KG1 (cell line): Measurements from ENCODE around the gene CHTOP.
A peak's percentile ranks its signal among the peaks of the same experiment; 100 is the strongest.
"Not testable (repeated sequence)": the region's sequence is repeated elsewhere in the genome, so short reads cannot be mapped to it uniquely, and the experiment has no call there.

Experiments
- DNase-seq: peaks from one replicate; lab custom pipeline; 2025; lab: John Stamatoyannopoulos, UW

The CHTOP gene

DNA sequence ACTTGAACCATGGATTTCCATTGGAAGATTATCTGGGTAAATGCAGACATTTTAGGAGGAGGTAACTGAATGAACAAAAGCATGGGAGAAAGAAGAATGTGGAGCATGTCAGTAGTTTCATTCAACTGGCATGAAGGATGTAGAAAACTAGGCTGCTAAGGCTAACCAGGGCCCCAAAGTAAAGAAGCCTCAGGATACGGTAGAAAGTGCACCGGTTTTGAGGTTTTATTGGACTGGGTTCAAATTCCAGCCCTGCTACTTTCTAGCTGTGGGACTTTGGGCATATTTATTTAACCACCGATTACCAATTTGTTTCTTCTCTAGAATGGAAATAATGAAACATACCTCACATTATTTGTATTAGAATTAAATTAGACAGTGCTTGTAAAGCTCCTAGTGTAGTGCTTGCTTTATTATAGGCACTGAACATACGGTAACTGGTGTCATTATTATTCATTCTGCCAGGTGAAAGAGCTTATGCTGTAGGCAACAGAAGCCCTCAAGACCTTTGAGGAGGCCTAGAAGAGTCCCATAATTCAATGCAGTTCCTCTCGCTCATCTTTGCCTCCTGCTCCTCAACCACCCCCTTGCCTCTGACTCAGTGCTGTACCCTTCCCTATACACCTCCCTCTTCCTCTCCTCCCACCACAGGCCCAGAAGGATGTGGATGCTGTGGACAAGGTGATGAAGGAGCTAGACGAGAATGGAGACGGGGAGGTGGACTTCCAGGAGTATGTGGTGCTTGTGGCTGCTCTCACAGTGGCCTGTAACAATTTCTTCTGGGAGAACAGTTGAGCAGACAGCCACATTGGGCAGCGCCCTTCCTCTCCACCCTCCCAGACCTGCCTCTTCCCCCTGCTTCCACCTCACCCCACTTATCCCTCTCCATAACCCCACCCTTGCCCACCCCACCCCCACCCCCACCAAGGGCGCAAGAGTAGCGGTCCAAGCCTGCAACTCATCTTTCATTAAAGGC lies 2.5 kb upstream of the CHTOP start:
- no peak for DNase-seq

- DNase-seq: no peak
These were observed 609 bp upstream of the CHTOP start for GRCh38 chr1:153633161-153633753.

DNA sequence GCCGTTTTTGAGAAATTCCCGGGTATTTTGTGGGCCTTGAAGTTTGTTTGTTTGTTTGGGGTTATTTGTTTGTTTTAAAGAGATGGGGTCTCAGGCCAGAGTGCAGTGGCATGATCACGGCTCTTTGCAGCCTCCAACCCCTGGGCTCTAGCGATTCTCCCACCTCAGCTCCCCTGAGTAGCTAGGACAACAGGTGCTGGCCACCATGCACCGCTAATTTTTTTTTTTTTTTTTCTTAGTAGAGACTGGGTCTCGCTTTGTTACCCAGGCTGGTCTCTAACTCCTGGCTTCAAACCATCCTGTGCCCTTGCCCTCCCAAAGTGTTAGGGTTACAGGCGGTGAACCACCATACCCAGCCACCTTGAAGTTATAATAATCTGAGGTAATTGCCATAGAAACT lies 2.0 kb downstream of the CHTOP start:
- DNase-seq: no peak

DNA sequence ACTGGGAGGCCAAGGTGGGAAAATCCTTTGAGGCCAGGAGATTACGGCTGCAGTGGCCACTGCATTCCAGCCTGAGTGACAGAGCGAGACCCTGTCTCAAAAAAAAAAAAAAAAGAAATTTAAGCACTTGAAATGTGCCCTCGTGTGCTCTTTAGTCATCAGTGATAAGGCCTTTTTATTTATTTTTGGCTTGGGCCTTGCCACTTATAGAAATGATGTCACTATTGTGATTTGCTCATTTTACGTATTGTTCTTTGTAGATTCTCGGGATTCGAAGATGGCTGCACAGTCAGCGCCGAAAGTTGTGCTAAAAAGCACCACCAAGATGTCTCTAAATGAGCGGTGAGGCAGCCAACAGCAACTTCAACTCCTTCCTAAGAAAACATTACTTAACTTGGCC lies 2.4 kb downstream of the CHTOP start:
- DNase-seq: no peak

- no peak for DNase-seq
These were observed 4.4 kb downstream of the CHTOP start for GRCh38 chr1:153638261-153638660.

DNA sequence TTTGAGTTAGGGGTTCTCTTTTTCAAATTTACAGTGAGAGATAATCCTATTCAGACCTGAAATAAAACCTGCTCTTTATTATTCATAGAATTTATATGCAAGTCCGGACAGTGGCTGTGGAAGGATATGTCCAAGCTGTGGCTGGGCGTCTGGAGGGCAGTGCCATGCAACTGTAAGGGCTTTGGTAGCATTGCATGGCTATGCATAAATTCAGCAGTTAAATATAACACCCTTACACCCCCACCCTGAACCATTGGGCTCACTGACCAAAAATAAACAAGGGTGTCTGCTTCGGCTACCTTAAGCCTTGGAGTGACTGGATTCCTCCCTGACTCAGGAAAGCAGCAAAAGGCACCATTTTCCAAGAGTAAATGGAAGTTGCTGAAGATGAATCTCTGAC lies 5.4 kb downstream of the CHTOP start:
- no peak for DNase-seq

DNA sequence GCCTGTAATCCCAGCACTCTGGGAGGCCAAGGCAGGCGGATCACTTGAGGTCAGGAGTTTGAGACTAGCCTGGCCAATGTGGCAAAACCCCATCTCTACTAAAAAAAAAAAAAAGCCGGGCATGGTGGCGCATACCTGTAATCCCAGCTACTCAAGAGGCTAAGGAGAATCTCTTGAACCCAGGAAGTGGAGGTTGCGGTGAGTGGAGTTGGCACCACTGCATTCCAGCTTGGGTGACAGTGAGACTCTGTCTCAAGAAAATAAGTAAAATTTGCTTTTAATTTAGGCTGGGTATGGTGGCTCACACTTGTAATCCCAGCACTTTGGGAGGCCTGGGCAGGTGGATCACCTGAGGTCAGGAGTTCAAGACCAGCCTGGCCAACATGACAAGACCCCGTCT lies 6.3 kb downstream of the CHTOP start:
- DNase-seq: not testable (repeated sequence)

GRCh38 chr1:153640861-153641260 lies 7.0 kb downstream of the CHTOP start:
- DNase-seq: no peak

DNA sequence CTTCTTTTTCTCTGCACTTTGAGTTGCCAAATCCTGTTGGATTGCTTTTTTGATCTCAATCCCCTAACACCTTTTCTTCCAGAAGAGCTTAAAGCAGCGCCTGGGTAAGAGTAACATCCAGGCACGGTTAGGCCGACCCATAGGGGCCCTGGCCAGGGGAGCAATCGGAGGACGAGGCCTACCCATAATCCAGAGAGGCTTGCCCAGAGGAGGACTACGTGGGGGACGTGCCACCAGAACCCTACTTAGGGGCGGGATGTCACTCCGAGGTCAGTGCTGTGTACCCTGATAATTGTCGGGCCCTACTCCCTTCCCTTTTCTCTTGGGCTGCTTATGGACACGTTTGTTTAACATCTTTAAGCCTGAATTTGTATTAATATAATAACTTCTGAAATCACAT lies 8.3 kb downstream of the CHTOP start:
- no peak for DNase-seq

GRCh38 chr1:153643100-153643499 lies 9.2 kb downstream of the CHTOP start:
- DNase-seq: no peak

DNA sequence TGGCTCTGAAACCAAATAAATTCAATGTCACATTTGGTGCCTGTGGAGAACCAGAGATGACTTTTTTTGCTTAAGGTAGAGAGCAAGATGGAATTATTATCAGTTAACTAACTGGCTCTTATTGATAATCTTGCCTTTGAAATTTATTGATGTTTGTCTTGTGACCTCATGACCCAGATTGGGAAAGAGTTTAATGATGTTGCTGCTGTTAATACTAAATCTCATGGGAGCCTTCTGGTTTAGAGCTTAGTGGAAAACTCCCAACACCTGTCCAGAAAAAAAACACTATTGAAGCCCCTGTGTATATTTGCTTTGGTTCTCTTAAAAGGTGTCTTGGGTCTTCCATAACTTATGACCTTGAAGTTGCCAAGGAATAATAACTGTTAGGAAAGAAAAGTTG lies 9.9 kb downstream of the CHTOP start:
- DNase-seq: no peak

DNA sequence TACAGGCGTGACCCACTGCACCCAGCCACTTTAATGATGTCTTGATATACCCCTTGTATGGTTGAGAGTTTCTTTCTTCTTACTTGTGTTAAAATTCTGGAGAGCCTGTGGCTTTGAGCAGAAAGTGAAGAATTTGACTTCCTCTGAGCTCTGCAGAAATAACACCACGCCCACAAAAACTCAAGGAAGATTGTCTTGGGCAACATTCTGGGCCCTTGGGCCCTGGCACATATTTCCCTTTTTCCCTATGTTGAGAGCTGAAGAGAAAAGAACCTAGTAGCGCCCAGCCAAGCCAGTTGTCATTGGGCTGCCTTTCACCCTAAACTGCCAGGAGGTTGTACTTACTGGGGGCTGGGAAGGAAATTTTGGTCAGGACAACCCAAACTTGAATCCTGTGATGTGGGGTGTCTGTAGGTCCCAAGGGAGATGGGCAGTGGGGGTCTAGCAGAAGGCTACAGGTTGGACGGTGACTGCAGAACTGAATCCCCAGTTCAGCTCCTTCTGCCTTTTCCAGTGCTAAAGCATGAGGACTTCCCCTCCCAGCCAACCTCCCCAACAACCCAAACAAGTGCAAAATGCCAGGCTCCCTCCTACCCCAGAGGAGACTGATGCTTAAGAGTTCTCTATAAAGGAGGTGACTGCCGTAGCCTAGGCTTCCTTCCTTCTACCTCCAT lies 12.9 kb downstream of the CHTOP start:
- no peak for DNase-seq

DNA sequence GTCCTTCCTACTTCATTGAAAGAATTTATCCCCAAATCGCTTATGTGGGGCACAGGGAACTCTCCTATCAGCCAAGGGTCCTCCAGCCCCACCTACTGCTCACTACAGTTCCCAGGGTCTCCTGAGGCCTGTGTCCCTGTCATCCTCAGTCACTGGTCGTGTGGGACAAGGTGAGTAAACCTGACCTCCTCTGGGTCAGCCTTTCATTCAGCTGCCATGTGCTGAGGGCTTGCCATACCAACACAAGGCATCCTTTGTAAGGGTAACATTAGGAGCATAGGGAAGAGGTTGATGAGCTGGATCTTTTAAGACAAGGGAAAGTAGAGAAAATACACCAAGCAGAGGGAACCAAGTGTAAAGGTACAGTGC lies 13.5 kb downstream of the CHTOP start:
- DNase-seq: no peak

- no peak for DNase-seq
These were observed 14.3 kb downstream of the CHTOP start for GRCh38 chr1:153648000-153648643.

GRCh38 chr1:153649137-153649862 lies 15.4 kb downstream of the CHTOP start:
- DNase-seq: no peak

- no peak for DNase-seq
These were observed 16.0 kb downstream of the CHTOP start for GRCh38 chr1:153649863-153650235.

DNA sequence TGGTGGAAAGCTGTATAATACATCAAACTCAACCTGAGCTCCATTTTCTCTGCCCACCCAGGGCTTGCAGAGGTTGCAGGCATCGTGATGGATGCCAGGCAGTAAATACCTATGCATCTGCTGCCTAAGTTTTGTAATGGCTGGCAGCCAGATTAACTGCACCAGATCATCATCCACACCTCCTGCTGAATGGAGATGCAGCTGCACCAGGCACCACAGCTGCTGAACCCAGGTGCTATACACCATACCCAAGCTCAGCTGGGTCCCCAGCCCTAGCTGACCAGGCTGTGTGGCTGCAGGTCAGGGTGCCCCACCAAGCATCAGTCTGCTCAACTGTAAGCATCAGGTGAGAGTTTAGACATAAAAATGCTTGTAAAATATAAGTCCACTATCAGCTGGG lies 17.9 kb downstream of the CHTOP start:
- DNase-seq: no peak

DNA sequence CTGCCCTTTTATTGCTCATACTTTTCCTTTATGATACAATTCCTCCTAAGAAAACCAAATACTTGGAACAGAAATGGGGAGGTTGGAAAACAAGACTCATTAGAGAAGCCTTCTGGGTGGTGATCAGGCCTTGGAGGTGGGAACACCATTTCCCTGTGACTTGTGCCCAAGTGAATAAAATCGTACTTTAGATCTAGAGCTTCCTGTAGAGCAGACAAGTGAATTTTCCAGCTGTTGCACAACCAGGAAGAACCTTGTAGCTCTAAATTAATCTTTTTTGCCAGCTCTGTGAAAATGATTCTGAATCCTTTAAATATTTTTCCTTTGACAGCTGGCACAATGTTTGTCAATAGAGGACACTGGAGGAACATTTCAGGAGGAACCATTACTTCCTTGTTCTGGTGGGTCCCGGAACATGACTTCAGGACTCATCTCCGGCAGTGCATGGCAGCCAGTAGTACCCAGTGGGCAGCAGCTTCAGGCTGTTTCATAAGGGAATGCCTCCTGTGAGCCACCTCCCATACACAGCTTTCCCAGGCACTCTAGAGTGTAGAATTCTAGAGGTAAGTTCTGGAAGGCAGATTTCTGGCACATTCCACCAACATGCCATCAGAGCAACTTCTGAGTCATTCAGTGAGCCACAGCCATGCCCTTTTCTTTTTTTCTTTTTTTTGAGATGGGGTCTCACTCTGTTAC lies 19.1 kb downstream of the CHTOP start:
- no peak for DNase-seq

DNA sequence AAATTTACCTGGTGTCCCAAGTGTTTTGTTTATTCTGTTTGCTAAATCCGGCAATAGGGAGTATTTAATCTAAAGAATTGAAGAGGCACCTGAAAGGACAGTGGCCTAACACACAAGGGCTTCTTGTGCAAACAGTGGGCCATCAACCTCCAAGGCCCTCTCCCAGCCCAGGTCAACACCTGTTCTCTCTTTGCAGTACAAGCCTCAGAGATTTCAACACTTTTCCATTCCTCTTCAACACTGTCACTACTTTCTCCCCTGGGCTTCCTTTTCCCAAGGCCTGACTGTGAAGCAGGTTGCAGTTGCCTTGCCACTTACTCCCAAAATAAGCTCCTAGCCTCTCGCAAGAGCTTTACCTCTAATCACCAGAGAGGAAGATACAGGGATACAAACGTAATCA lies 21.5 kb downstream of the CHTOP start:
- DNase-seq: no peak

DNA sequence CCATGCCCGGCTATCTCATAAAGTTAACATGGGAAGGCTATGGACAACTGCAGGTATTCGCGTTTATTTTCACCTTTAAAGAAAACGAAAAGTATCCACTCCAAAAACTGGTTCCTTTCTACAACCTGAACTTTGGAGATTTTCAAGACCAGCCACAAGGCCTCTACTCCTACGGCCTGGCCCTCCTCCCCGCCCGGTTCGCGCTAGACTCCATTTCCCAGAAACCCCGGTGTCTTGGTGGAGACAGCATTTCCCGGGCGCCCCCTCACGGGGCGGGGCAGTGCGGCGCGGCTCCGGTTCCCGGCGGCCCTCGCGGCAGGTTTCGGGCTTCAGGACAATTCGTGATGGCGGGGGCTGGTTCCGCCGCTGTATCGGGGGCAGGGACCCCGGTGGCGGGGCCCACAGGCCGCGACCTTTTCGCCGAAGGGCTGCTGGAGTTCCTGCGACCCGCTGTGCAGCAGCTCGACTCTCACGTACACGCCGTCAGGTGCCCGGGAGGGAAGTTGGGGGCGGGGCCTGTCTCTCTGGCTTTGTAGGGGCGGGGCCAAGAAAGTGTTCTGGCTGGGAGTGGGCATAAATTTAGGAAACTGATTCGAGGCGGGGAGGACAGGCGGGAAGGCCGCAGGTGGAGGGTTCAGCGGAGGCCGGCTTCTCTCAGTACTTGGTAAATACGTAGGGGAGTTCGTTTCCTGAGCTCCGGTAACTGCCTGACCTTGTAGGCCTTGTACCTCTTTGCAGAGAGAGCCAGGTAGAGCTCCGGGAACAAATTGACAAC lies 24.7 kb downstream of the CHTOP start, which contains the start of gene SNAPIN:
TSS of gene SNAPIN (plus strand) at position 304 of the 775 bp plus-strand sequence. CDS start at position 345, 41 bp downstream.
- DNase-seq: peak; percentile 83
